H1 (cell line): ENCODE results near the gene PMF1. TPM values are rescaled to one million over a fixed set of nuclear protein-coding genes. Genes with fewer than 3 reads are reported as not detected.
A peak's percentile ranks its signal among the peaks of the same experiment; 100 is the strongest.

Experiments
- CTCF ChIA-PET: fragments of 300-600 bp; sonication (Branson Sonifier 250); formaldehyde crosslinking; loops from one replicate; lab custom pipeline; 2021; ENCODE audit not compliant: partially characterized antibody; lab: Charles Lee
- POLR2A ChIA-PET: fragments of 300-600 bp; sonication (Branson Sonifier 250); formaldehyde crosslinking; loops from one replicate; lab custom pipeline; 2021; ENCODE audit warnings: inconsistent platforms; ENCODE audit not compliant: partially characterized antibody; lab: Charles Lee
- DNase-seq, 2 experiments: peaks; one replicate each; pipeline versions ENCODE4 v3.0.0 to v3.0.0-alpha.2; 2010 to 2022; ENCODE audit warnings: low spot score in 2 of 2, low read depth in 1 of 2, mixed read lengths in 1 of 2
- FAIRE-seq: peaks from 2 replicates; lab custom pipeline; 2011; peaks lifted over from hg19 to GRCh38; lab: Jason Lieb, UNC
- H2AFZ ChIP-seq: 2 replicates; pipeline ENCODE4 v1.8.1; 2012; ENCODE audit warnings: low read length, inconsistent platforms
- H2AK5ac ChIP-seq: 2 replicates; pipeline ENCODE4 v1.6.1; 2013; ENCODE audit warnings: low read depth, low read length
- H2BK120ac ChIP-seq: replicated peaks from 2 replicates; pipeline ENCODE3; 2013; ENCODE audit warnings: low read depth, low read length, inconsistent platforms
- H2BK12ac ChIP-seq: 2 replicates; pipeline ENCODE4 v1.6.1; 2013; ENCODE audit warnings: low read depth, low read length
- H2BK15ac ChIP-seq: 2 replicates; pipeline ENCODE4 v1.6.1; 2013; ENCODE audit warnings: low read length
- H2BK20ac ChIP-seq: 2 replicates; pipeline ENCODE4 v1.6.1; 2013; ENCODE audit warnings: low read length
- H2BK5ac ChIP-seq: 2 replicates; pipeline ENCODE4 v1.6.1; 2013; ENCODE audit warnings: low read depth, low read length
- H3K14ac ChIP-seq: 2 replicates; pipeline ENCODE4 v1.6.1; 2013; ENCODE audit warnings: inconsistent platforms; ENCODE audit not compliant: insufficient read length
- H3K18ac ChIP-seq: 2 replicates; pipeline ENCODE4 v1.6.1; 2013; ENCODE audit warnings: low read length; ENCODE audit errors: extremely low read depth
- H3K23ac ChIP-seq: 2 replicates; pipeline ENCODE4 v1.6.1; 2013; ENCODE audit warnings: inconsistent platforms; ENCODE audit not compliant: insufficient read length
- H3K23me2 ChIP-seq: 2 replicates; pipeline ENCODE4 v1.6.1; 2013; ENCODE audit warnings: low read depth, low read length
- H3K27ac ChIP-seq: 2 replicates; pipeline ENCODE4 v1.6.1; 2011; ENCODE audit warnings: low read depth, low read length, inconsistent platforms
- H3K27me3 ChIP-seq, 4 experiments: replicated peaks in 1 of 4; 1 replicate in 1 of 4; 2 replicates in 3 of 4; pipeline versions ENCODE4 v1.6.1 to v1.8.1; 2011 to 2013; ENCODE audit warnings: low read length in 3 of 4, mild to moderate bottlenecking in 3 of 4, inconsistent platforms in 2 of 4, mixed read lengths in 2 of 4, moderate library complexity in 1 of 4; ENCODE audit not compliant: control insufficient read depth in 3 of 4, insufficient read depth in 3 of 4; ENCODE audit errors: extremely low read depth in 1 of 4
- H3K36me3 ChIP-seq, 4 experiments: 2 replicates each; pipeline versions ENCODE4 v1.6.1 to v1.8.1; 2011 to 2013; ENCODE audit warnings: mild to moderate bottlenecking in 4 of 4, low read length in 3 of 4, moderate library complexity in 2 of 4, control low read depth in 1 of 4, inconsistent platforms in 1 of 4; ENCODE audit not compliant: insufficient read depth in 4 of 4, control insufficient read depth in 2 of 4
- H3K4ac ChIP-seq: replicated peaks from 2 replicates; pipeline ENCODE3; 2013; ENCODE audit warnings: low read length, low read depth, mixed read lengths, inconsistent platforms; ENCODE audit not compliant: insufficient read length
- H3K4me1 ChIP-seq, 4 experiments: replicated peaks in 1 of 4; 1 replicate in 1 of 4; 2 replicates in 3 of 4; pipeline versions ENCODE4 v1.6.1 to v1.8.1; 2011 to 2013; ENCODE audit warnings: low read length in 3 of 4, inconsistent platforms in 2 of 4, mixed read lengths in 1 of 4; ENCODE audit not compliant: insufficient read depth in 4 of 4, control insufficient read depth in 3 of 4
- H3K4me2 ChIP-seq, 2 experiments: 2 replicates each; pipeline versions ENCODE4 v1.6.1 to v1.8.1; 2011 to 2013; ENCODE audit warnings: low read depth in 2 of 2, low read length in 2 of 2, control low read depth in 1 of 2, inconsistent platforms in 1 of 2, mild to moderate bottlenecking in 1 of 2; ENCODE audit not compliant: insufficient read depth in 1 of 2
- H3K4me3 ChIP-seq, 4 experiments: fragments of 200-600, 300-600 bp in 1 of 4; sonication (generic), shearing (Covaris generic), sonication (Bioruptor Twin) in 1 of 4; 2 replicates each; pipeline versions ENCODE4 v1.5.1 to v1.8.1; 2011 to 2016; ENCODE audit warnings: low read length in 4 of 4, low read depth in 3 of 4, control low read depth in 2 of 4, inconsistent platforms in 2 of 4, mild to moderate bottlenecking in 2 of 4, mixed read lengths in 1 of 4, moderate library complexity in 1 of 4; ENCODE audit not compliant: insufficient read depth in 2 of 4; ENCODE audit errors: extremely low read depth in 1 of 4
- H3K56ac ChIP-seq: replicated peaks from 2 replicates; pipeline ENCODE3; 2013; ENCODE audit warnings: low read depth, mild to moderate bottlenecking, mixed read lengths, low read length, inconsistent platforms; ENCODE audit not compliant: insufficient read length
- H3K79me1 ChIP-seq: 2 replicates; pipeline ENCODE4 v1.6.1; 2013; ENCODE audit warnings: low read depth, low read length, control low read depth
- H3K79me2 ChIP-seq, 2 experiments: 2 replicates each; pipeline versions ENCODE4 v1.6.1 to v1.8.1; 2012 to 2013; ENCODE audit warnings: low read length in 2 of 2, mild to moderate bottlenecking in 2 of 2, inconsistent platforms in 1 of 2; ENCODE audit not compliant: insufficient read depth in 2 of 2, control insufficient read depth in 1 of 2
- H3K9ac ChIP-seq, 4 experiments: replicated peaks in 1 of 4; 1 replicate in 1 of 4; 2 replicates in 3 of 4; pipeline versions ENCODE4 v1.6.1 to v1.8.1; 2011 to 2013; ENCODE audit warnings: low read depth in 3 of 4, low read length in 3 of 4, control low read depth in 2 of 4, mild to moderate bottlenecking in 2 of 4, moderate library complexity in 2 of 4, inconsistent platforms in 1 of 4; ENCODE audit errors: extremely low read depth in 1 of 4
- H3K9me3 ChIP-seq, 2 experiments: 2 replicates each; pipeline versions ENCODE4 v1.6.1 to v1.8.1; 2012 to 2013; ENCODE audit warnings: mild to moderate bottlenecking in 2 of 2, moderate library complexity in 2 of 2, control low read depth in 1 of 2, inconsistent platforms in 1 of 2, low read depth in 1 of 2, low read length in 1 of 2, mixed read lengths in 1 of 2; ENCODE audit not compliant: insufficient read depth in 2 of 2
- H4K20me1 ChIP-seq, 2 experiments: replicated peaks in 1 of 2; 2 replicates each; pipeline versions ENCODE3 to v1.8.1; 2011 to 2013; ENCODE audit warnings: inconsistent platforms in 2 of 2, low read length in 2 of 2, mild to moderate bottlenecking in 1 of 2; ENCODE audit not compliant: insufficient read depth in 2 of 2, control insufficient read depth in 1 of 2
- H4K5ac ChIP-seq: 2 replicates; pipeline ENCODE4 v1.6.1; 2013; ENCODE audit warnings: low read length, low read depth, mixed read lengths, inconsistent platforms; ENCODE audit not compliant: insufficient read length
- H4K8ac ChIP-seq: 2 replicates; pipeline ENCODE4 v1.8.0; 2013; ENCODE audit warnings: mild to moderate bottlenecking, moderate library complexity, low read length, inconsistent platforms; ENCODE audit not compliant: insufficient read depth; ENCODE audit errors: extremely low read depth
- H4K91ac ChIP-seq: replicated peaks from 2 replicates; pipeline ENCODE3; 2013; ENCODE audit warnings: low read length, mixed read lengths, inconsistent platforms; ENCODE audit not compliant: insufficient read length
- CEBPB ChIP-seq: IDR thresholded peaks from 2 replicates; pipeline ENCODE4 v1.6.1; 2012; ENCODE audit warnings: low read depth, low read length
- CTBP2 ChIP-seq: IDR thresholded peaks from 2 replicates; pipeline ENCODE4 v1.7.0; 2011; ENCODE audit warnings: borderline replicate concordance, mild to moderate bottlenecking, moderate library complexity, mixed read lengths, low read length; ENCODE audit not compliant: insufficient read depth, insufficient read length
- CTCF ChIP-seq, 3 experiments: IDR thresholded peaks; 1 replicate in 2 of 3; 2 replicates in 1 of 3; pipeline versions ENCODE4 v1.5.1 to v1.6.1; 2011; ENCODE audit warnings: low read length in 3 of 3, mild to moderate bottlenecking in 3 of 3, inconsistent platforms in 2 of 3, low read depth in 1 of 3, moderate library complexity in 1 of 3; ENCODE audit not compliant: insufficient read depth in 1 of 3; ENCODE audit errors: control extremely low read depth in 1 of 3
- NRF1 ChIP-seq: IDR thresholded peaks from 2 replicates; pipeline ENCODE4 v1.6.1; 2011; ENCODE audit warnings: mild to moderate bottlenecking, low read depth, low read length, improper control_type of control experiment
- YY1 ChIP-seq: IDR thresholded peaks from 2 replicates; pipeline ENCODE4 v1.6.1; 2011; ENCODE audit warnings: low read depth, mild to moderate bottlenecking, low read length
- WGBS, 2 experiments: shearing (Covaris generic) in 1 of 2; methylation state at CpG; one replicate each; pipeline versions ENCODE4 v1.1.6 to v1.1.7; 2013 to 2015; ENCODE audit warnings: low lambda C conversion rate in 2 of 2, mixed read lengths in 2 of 2, inconsistent platforms in 1 of 2, low coverage in 1 of 2, missing lambda C conversion rate in 1 of 2; ENCODE audit not compliant: insufficient replicate concordance in 2 of 2, insufficient coverage in 1 of 2, insufficient read length in 1 of 2; ENCODE audit errors: extremely low coverage in 1 of 2, missing lambda C conversion rate in 1 of 2; 5-methylcytosine and 5-hydroxymethylcytosine counted together
- polyA plus RNA-seq, 7 experiments: library from polyadenylated mRNA; depleted of rRNA in 3 of 7; stranded (reverse) in 5 of 7; unstranded in 2 of 7; fragments of >200 nt in 5 of 7; fragments of 200-250 nt in 2 of 7; gene quantifications; 1 replicate in 5 of 7; 2 replicates in 1 of 7; 4 replicates in 1 of 7; pipeline versions ENCODE4 v1.2.1 to v1.2.3, GENCODE V29; 2011 to 2013; ENCODE audit warnings: missing spikeins in 2 of 7, mixed read lengths in 2 of 7
- total RNA-seq: library from RNA; stranded (reverse); fragmentation: NEBNext Ultra II Directional; extraction: Animal tissue kit (Norgen Biotek cat#: 25700); gene quantifications from 2 replicates; pipeline ENCODE4 v1.2.1, GENCODE V29; 2021
- TF ChIP-seq, protein P1 (sequence below): IDR thresholded peaks from 2 replicates; pipeline ENCODE4 v1.6.1; 2011; ENCODE audit warnings: low read depth, mild to moderate bottlenecking, low read length; ENCODE audit not compliant: insufficient read depth

PMF1 gene
- total and polyA plus RNA-seq, 2 of the 8 experiments (the other 6 are each of a cell fraction or from before 2014, with no cell fraction given), result 113 to 296 TPM

DNA sequence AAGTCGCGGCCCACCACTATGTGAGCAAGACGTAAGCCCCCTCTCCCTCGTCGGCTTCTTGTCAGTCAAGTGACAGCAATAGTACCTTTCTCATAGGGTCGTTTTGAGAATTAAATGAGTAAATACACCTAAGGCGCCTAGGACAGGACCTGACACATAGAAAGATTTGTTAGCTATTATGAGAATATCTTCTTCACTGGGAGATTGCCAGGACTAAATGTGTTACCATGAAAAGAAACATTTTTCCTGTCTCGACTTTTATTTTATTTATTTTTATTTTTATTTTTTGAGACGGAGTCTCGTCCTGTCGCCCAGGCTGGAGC, 798 bp downstream of the PMF1 start:
- Histone ChIP-seq H2AK5ac (no peak overlapping the region), H3K36me3 (peaks cover 3 to 24% (median 5%) of the 10 kb centered on the region in 4 experiments; a peak in 6 of 8 replicates), H3K4me3 (peak overlapping the region; percentile 53 to 97 (median 92)), H3K4ac (no peak overlapping the region), H3K4me1 (peaks cover 0 to 5% (median 3%) of the 10 kb centered on the region in 4 experiments; a peak in 5 of 7 replicates), H3K56ac (no peak overlapping the region), H3K9ac (peak overlapping the region in 3 of 4 experiments; percentile 97 to 100 (median 100); a peak in 6 of 7 replicates), H4K5ac (peak overlapping the region; percentile 34), H3K4me2 (peak overlapping the region; percentile 63 to 86), H3K23me2 (0 out of 2 replicates have a peak, but pooled peaks cover 3% of the 10 kb centered on the region), H4K91ac (no peak overlapping the region), H3K18ac (no peak overlapping the region), H2BK20ac (no peak overlapping the region), H3K9me3 (no peaks in the 10 kb centered on the region; a peak in 1 of 4 replicates), H3K27me3 (no peaks in the 10 kb centered on the region), H2BK5ac (0 out of 2 replicates have a peak overlapping the region, but pooled peaks have one; percentile 3), H3K79me1 (peaks cover 4% of the 10 kb centered on the region), H2BK12ac (no peak overlapping the region), H4K20me1 (no peaks in the 10 kb centered on the region), H3K14ac (no peak overlapping the region), H3K27ac (peak overlapping the region; percentile 100), H3K79me2 (peaks cover 7 to 22% of the 10 kb centered on the region in 2 experiments), H4K8ac (peak overlapping the region; percentile 100; the same call in 1 of the 2 replicates), H2BK120ac (no peak overlapping the region), H2BK15ac (no peak overlapping the region), H3K23ac (no peak overlapping the region), H2AFZ (no peak overlapping the region)
- CTCF ChIA-PET, result interaction anchor here (0.9 to 4.5 kb wide), 16 partner anchors 8 to 118 kb away, joined by 3 to 34 read pairs (median 4); partner anchors contain the start of gene SLC25A44
- POLR2A ChIA-PET, result interaction anchor here (0.6 to 6.5 kb wide), 37 partner anchors 11 to 237 kb away, joined by 3 to 77 read pairs (median 5); partner anchors contain the start of genes ARHGEF2, BGLAP, CCT3 and LMNA
- no peak for DNase-seq
- 33% methylated on average over 11 of the region's 11 CpGs; no CpG with 5 or more reads in 1 of the 2 experiments for WGBS, 2 experiments
- FAIRE-seq, result no peak
- TF ChIP-seq CTCF (IDR thresholded peaks at IDR 0.05; ENCODE audit: control extremely low read depth in 1 of 3, insufficient read depth in 1 of 3, low read depth in 1 of 3, low read length in 3 of 3) (no peak), CEBPB (no peak), CTBP2 (no peak), NRF1 (no peak), YY1 (no peak)
- TF ChIP-seq, protein P1, sequence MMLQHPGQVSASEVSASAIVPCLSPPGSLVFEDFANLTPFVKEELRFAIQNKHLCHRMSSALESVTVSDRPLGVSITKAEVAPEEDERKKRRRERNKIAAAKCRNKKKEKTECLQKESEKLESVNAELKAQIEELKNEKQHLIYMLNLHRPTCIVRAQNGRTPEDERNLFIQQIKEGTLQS, result no peak
